Fibroblast of the conjunctiva (primary cell): ENCODE measurements around the gene CNN1.

Experiments used
- DNase-seq: peaks from one replicate; pipeline ENCODE4 v3.0.0-alpha.2; 2010; ENCODE audit warnings: low read depth

Gene CNN1

DNA sequence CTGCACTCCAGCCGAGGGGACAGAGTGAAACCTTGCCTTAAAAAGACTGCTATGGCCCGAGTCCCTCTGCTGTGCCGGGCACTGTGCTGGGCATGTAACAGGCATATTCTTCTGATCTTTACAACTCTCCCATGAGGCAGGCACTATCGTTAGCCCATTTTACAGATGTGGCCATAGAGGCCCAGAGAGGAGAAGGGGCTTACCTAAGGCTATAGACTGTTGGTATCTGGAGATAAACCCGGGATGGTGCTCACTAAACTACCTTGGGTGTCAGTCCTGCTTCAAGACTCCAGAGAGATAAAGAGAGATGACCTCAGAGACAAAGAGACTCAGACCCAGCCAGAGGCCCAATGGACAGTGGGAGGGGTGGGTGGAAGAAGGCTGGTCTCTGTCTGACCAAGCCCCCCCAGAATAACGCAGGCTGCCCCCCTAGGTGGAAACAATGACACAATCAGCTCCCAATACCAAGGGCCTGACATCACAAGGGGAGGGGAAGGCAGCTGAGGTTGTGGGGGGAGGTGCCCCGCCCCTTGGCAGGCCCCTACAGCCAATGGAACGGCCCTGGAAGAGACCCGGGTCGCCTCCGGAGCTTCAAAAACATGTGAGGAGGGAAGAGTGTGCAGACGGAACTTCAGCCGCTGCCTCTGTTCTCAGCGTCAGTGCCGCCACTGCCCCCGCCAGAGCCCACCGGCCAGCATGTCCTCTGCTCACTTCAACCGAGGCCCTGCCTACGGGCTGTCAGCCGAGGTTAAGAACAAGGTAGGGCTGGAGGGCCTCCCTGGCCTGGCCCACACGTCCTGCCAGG is at the start of gene CNN1:
CNN1 (plus strand) TSS at position 620 of the 805 bp plus-strand sequence; CDS start at position 697, 77 bp downstream.
- peak; percentile 37 for DNase-seq

- DNase-seq: no peak
These were observed 49.3 kb upstream of the CNN1 start for GRCh38 chr19:11489378-11489777.

- DNase-seq: no peak
These were observed 43.9 kb upstream of the CNN1 start for GRCh38 chr19:11494634-11495285.

GRCh38 chr19:11495481-11495880 is 43.2 kb upstream of the CNN1 start:
- no peak for DNase-seq

DNA sequence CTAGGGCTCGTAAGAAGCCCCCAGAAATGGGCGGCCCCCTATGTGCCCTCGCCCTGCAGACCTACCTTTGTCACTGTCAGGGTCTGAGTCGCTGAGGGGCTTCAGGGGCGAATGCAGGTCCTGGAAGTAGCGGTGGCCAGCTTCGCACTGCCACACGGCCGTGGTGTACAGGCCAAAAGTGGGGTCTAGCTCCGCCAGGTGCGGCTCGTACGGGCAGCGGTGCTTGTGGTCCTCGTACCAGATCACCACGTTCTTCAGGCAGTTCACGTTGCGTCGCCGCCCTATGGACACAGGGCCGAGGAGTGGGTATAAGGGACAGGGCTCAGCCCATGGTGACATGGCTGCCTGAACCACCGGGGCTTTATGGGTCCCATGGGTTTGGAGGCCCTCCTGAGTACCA is 42.8 kb upstream of the CNN1 start:
- DNase-seq: no peak

- DNase-seq: peak; percentile 75
These were observed 42.1 kb upstream of the CNN1 start for GRCh38 chr19:11496391-11497163.

GRCh38 chr19:11499220-11499726 is 39.4 kb upstream of the CNN1 start:
- no peak for DNase-seq

DNA sequence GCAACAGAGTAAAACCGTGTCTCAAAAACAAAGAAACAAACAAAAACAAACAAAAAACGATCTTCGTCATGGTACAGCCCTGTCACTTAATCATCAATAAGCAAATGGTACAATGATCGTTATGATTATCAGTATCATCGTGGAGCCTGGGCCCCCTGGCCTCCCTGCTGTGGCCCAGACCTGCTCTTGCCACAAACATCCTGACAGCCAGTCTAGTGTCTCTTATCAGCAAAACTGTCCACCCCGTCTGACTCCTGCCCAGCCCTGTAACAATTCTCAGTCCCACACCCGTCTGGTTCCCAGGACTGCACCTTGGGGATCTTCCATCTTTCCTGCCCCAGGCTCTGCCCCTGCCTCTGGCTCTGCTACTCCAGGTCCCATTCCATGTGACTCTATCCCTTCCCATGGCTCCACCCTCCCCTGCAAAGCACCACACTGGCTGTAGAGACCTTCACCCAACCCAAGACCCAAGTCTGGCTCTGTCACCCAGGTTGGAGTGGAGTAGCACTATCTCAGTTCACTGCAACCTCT is 38.7 kb upstream of the CNN1 start:
- no peak for DNase-seq

DNA sequence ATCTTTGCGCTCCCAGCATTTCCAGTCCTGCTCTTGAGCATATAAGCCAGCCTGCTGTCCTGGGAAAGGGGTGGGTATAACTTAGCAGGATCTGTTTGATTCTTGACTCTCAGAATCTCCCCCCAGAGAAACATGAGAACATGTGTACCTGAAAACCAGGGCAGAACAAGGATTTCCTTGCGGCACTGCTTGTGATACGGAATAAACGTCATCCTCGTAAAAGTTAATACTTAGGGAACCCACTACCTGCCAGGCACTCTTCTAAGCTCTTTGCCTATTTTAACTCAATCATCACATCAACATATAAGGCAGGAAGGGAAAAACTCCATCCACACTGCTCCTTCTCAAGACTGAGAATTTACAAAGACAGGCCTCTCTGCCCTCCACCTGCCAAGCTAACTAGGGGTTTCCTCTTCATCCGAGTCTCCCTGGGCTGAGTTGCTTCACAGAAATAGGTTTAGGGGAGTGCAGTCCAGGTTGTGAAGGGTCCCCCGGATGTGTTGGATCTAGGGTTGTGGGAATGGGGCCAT is 34.1 kb upstream of the CNN1 start:
- no peak for DNase-seq

- DNase-seq: peak; percentile 91
These were observed 33.6 kb upstream of the CNN1 start for GRCh38 chr19:11505032-11505503.

DNA sequence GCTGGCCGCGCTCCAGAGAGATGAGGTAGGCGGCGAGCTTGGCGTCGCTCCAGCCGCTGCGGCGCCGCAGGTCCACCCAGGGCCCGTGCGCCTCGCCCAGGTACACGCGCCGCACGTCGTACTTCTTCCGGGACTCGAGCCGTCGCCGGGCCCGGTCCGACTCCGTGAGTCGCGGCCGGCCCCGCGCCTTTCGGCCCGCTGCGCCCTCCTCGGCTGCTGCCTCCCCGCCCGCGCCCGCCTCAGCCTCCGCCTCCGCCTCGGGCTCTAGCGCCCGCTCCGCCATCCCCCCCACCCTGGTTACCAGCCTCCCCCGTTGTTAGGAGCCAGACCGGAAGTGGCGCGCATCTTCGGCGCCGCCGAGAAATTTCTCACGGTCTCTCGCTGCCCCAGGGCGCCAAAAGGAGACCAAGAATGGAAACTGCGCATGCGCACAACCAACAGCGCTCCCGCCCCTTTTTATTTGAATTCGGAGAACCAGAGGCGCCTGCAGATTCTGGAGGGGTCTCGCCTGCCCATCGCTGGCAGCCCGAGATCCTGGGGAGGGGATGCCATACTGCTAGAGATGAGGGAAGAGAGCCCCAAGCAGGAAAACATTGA is 33.0 kb upstream of the CNN1 start, which contains the start of gene ZNF653:
ZNF653 (minus strand) TSS at position 336 of the 597 bp plus-strand sequence; CDS start at position 283, 53 bp downstream.
- DNase-seq: peak; percentile 88

DNA sequence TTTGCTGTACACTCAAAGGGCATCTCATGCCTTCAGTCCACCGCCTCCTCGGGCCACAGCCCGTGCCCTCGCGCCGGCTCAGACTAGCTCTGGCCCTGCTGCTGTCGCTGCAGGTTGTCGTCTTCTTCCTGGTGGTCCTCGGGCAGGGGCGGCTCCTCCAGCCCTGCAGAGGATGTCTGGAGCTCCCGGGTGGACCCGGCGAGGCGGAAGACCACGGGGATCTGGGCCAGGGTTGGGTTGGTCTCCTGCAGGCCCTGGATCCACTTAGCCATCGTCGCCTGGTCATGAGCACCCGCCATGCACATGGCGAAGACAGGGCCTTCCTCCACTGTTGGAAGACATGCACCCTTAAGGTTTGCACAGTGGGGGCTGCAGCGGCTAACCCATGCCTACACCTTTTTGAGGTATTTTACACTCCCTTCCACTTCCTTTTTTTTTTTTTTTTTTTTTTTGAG is 32.5 kb upstream of the CNN1 start:
- no peak for DNase-seq

DNA sequence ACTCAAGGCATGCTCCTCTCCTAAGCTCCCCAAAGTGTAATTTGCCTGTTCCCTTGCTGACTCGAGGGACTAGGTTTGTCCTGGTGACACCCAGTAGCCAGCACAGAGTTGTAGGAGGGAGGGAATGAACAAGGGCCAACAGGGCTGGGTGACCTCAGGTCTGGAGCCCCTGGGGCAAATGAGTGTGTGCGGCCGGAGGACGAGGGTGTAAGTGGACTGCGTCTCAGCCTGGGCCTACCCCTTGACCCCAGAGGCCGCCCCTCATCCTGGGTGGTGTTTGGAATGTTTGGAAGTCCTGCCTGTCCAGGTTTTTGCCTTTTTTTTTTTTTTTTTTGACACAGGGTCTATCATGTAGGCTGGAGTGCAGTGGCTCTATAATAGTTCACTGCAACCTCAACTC is 31.7 kb upstream of the CNN1 start:
- no peak for DNase-seq

GRCh38 chr19:11507370-11508078 is 31.1 kb upstream of the CNN1 start:
- no peak for DNase-seq

DNA sequence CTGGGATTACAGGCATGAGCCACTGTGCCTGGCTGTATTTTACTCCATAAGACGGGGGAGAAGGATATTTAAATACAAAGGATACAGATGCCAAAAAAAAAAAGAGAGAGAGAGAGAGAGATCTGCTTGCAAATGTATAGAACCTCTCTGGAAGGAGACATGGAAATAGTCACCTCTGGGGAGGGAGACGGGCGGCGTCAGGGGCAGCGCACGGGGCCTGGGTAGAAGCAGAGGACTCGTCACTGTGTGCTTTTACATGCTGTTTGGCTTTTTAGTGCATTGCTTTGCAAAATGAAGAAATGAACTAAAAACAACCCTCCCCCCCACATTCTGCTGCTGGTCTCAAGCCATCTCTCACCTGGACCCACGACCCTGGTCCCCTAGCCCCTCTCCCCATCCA is 28.2 kb upstream of the CNN1 start:
- DNase-seq: no peak

DNA sequence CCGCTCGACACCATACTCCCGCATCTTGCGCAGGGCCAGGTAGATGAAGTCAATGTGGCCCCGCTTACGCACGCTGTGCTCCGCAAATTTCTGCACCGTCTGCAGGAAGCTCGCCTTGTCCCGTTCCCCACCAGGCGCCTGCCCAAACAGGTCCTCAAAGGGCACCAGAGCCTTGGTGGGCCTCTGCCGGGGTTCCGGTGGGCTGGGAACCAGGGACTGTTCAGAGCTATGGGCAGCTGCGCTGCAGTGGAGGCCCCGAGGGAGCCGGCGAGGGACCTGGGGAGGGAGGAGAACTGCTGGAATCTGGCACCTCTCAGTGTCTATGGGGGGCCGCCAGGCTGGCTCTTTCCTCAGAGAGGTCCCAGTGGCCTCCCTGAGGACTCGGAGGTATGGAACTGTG is 24.7 kb upstream of the CNN1 start:
- no peak for DNase-seq

GRCh38 chr19:11519138-11519537 is 19.5 kb upstream of the CNN1 start:
- no peak for DNase-seq

- peak; percentile 97 for DNase-seq
These were observed 9.9 kb upstream of the CNN1 start, which contains the start of gene ECSIT for GRCh38 chr19:11528551-11529341. Gene ECSIT (minus strand): TSS chr19:11529134. CDS start chr19:11519170, 9,964 bp downstream.

GRCh38 chr19:11530432-11530831 is 8.2 kb upstream of the CNN1 start:
- DNase-seq: peak; percentile 77

DNA sequence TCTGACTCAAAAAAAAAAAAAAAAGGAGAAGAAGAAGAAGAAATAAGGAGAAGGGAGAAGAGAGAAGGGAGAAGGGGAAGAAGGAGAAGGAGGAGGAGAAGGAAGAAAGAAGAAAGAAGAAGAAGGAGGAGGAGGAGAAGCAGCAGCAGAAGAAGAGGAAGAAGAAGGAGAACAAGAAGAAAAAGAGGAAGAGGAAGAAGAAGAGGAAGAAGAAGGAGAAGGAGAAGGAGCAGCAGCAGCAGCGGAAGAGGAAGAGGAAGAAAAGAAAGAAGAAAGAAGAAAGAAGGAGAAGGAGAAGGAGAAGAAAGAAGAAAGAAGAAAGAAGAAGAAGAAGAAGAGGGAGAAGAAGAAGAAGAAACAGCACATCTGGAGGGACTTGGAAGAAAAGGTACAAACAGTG is 4.1 kb upstream of the CNN1 start:
- DNase-seq: no peak
